Measurements from ENCODE around the gene RBCK1.

Gene RBCK1

DNA sequence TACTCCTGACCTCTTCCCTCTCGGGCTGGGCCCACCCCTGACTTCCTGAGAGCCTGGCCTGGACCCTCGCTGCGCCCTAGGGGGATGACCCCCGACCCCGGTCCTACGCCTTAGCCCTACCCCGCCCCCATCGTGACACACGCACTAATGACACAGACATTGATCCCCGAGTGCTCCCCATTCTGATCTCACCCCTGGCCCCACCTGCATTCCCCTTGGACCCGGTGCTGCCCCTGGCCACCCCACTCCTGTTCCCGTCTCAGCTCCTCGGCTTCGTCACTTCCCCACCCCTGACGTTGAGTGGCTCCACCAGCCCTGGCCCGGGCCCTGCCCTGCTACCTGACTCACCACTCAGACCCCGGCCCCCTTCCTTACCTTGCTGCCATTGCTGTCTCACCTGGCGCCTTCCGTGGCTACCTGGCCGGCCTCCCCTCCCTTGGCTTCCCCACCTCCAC is 12.1 kb downstream of the RBCK1 start:
- peak; percentile 53 for DNase-seq

- peak; percentile 70 to 75 for DNase-seq
Observed at GRCh38 chr20:420721-421574, 12.8 kb downstream of the RBCK1 start.

DNA sequence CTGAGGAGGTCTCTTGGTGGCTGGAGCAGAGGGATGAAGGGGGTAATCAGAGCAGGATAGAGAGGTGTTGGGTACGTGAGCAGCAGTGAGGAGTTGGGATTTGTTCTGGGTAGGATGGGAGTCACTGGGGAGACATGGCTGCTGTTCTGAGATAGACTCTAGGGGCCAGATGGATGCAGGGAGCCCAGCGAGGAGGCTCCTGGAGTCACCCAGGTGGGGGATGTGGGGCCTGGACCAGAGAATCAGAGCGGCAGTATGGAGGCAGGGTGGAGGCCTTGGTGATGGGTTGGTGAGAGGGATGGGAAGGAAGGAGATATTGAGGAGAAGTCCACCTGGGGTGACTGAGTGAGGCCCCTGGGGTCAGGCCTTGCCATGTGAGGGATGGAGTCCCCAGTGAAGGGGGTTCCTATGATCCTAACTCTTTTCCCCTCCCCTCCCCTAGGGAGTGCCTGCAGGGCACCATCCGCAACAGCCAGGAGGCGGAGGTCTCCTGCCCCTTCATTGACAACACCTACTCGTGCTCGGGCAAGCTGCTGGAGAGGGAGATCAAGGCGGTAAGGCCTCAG is 13.7 kb downstream of the RBCK1 start:
- no peak for DNase-seq

DNA sequence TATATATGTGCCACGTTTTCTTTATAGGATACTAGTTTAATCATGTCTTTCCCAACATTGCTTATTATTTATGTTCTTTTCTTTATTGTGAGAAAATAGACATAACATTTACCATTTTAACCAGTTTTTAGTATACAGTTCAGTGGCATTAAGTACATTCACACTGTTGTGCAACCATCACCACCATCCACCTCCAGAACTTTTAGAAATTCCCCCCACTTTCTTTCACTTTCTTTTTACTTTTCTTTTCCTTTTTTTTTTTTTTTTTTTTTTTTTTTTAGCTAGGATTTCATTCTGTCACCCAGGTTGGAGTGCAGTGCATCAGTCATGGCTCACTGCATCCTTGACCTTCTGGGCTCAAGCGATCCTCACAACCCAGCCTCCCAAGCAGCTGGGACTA is 18.5 kb downstream of the RBCK1 start:
- no peak for DNase-seq

- DNase-seq = no peak
Observed at GRCh38 chr20:427401-427800, 19.3 kb downstream of the RBCK1 start.

DNA sequence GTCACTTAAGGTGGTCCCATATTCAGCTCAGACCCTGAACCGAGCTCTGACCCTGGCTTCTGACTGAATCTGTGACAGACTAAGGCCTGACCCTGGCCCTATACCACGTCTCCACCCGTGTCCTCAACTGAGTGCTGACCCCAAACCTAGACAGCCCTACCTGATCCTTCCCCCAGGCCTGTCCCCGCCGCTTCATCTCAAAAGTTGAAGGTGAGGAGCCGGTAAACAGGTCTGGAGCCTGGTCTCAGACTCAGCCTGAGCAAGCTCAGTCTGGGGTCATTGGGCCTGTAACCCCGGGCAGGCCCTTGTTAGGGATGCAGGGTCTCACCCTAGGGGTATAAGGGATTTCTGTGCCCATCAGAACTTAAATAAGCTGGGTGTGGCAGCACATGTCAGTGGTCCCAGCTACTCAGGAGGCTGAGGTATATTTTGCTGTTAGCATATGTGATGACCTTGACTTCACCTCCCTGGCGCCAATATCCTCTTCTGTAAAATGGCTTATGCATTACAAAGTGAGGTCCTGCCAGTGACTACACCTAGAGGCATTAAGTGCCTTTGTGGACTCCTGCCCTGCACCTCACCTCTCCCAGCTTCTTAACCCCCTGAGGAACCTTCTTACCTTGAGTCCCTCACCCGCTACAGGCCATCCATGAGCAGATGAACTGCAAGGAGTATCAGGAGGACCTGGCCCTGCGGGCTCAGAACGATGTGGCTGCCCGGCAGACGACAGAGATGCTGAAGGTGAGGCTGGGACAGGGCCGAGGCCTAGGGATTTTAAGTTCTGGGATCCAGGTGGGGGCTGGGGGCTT is 20.0 kb downstream of the RBCK1 start:
- DNase-seq = no peak

DNA sequence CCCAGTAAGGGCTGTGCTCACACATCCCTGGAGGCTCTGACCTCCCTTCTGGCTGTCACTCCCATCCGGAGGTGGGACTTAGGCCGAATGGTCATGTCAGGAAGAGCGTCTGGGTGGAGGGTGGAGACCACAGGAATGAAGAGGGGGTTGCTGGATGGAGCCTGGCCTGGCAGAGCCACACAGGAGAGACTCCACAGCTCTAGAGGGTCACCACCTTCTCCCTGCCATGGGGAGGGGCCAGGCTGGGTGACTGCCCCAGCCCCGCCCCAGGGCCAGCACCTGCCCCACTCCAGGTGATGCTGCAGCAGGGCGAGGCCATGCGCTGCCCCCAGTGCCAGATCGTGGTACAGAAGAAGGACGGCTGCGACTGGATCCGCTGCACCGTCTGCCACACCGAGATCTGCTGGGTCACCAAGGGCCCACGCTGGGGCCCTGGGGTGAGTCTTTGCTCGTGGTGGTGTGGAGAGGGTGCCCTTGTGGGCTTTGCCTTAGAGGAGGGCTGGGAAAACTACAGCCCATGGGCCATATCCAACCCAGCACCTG is 20.6 kb downstream of the RBCK1 start:
- peak in 1 of 2 experiments; percentile 7 for DNase-seq

- DNase-seq = no peak
Observed at GRCh38 chr20:430091-430999, 22.2 kb downstream of the RBCK1 start.

GRCh38 chr20:431012-431904 is 23.2 kb downstream of the RBCK1 start:
- peak; percentile 57 to 69 for DNase-seq

DNA sequence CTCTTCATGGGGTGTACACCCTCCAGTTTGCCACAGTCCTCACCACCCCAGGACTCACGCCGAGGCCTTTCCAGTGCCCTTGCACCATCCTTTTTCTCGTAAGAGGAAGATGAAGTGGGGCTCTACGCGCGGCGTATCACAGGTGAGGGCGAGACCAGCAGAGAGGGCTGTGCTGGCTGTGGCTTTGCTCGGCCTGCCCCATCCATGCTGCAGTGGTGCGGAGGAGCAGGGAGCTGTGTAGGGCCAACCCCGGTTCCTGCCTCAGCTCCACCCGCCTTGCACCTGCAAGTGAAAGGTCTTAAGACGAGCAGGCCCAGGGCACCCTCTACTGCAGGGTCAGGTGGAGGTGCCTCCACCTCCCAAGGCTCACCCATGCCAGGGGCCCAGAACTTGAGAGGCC is 24.1 kb downstream of the RBCK1 start:
- no peak for DNase-seq

DNA sequence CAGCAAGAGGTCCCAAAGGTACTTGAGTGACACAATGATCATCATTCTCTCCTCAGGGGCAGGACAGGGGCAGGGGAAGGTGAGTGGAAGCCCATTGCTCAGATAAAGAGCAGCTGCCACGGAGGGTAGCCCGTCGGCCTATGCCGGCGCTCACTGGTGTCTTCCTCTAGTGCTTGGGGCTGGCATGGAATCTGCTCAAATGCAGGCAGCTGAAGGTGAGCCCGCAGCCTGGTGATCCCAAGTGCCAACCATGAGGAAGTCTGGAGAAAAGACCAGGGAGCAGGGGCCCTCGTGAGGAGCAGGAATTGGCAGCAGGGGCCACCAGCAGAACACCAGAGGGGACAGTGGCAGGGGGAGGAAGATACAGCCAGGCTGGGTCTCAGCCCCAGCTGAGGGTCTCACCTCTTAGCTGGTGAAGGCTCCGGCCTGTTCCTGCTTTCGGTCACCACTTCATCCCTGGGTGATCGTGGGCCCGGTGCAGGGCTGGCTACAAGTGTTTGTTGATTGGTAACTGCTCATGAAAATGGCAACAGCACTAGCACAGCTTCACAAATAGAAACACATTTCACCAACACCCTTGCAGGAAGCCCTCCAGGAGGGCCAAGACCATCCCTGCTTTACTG is 24.7 kb downstream of the RBCK1 start:
- DNase-seq = no peak

GRCh38 chr20:433300-433975 is 25.3 kb downstream of the RBCK1 start:
- no peak for DNase-seq

DNA sequence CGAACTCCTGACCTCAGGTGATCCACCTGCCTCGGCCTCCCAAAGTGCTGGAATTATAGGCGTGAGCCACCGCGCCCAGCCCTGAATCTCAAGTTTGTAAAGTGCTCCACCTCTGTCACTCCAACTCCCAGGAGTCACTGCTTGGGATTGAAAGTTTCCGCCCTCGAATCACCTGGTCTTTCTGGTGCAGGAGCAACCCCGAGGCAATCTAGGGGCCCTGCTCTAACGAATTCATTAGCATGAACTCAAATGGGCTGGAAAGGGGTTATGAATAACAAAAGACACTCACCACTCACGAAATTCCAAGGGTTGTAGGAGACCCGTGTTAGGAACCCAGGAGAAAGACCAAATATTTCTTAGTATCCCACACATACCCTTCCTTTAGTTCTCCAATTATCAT is 26.1 kb downstream of the RBCK1 start:
- no peak for DNase-seq

DNA sequence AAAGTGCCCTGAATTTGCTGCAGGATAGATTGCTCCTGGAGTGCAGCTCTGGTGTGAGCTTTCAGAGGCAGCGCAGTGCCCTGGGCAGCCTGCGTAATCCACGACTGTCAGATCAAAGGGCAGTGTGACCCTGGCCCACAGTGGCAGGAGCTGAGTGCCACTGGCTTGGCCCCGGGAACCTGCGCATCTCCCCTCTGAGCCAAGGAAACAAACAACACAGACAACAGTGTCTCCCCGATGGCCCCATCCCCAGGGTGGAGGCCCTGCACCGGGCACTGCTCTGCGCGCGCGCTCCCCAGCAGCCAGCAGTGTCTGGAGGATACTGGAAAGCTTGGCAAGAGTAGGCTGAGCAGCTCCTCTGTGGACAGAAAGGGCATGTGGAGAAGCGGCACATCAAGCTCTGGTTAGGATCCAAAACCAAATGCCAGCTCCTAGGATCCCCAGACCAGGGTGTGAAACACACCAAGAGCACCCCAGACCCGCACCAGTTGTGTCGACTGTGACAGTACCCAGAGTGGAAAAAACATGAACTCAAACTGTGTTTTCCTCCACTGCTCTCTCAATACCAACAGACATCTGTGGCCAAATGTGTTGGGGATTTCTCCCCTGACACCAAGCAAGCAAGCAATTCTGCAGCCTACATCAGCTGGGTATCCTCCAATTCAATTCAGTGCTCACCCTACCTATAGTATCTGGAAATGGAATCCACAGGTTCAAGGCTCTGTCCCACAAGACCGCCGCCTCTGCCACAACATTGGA is 26.7 kb downstream of the RBCK1 start:
- DNase-seq = no peak

DNA sequence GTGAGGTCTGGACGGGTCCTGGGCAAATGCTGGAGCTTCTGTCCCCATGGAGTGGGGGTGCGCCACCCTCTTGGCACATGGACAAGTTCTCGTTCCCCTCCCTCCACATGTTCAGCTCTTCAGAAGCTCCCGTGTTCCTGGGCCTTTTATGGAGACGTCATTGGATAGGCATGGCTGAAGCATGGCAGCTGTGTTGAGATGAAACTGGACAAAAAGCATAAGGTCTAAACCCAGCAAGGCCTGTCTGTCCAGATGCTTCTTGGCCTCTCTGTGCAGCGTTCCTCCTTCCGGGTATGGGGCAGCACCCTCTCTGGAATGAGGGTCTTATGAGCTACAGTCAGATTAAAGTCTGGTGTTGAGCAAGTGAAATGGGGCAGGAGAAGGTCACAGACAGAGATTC is 27.5 kb downstream of the RBCK1 start:
- DNase-seq = no peak

- no peak for DNase-seq
Observed at GRCh38 chr20:436476-436875, 28.4 kb downstream of the RBCK1 start.

GRCh38 chr20:437787-438486 is 29.8 kb downstream of the RBCK1 start:
- DNase-seq = no peak

GRCh38 chr20:438571-439469 is 30.7 kb downstream of the RBCK1 start:
- DNase-seq = no peak

Measured in NCI-H2081 (cell line).